AG04449 (cell line): ENCODE results near the gene CEP72.

ENCODE experiments used
- CTCF ChIA-PET: fragments of 350-600 bp; formaldehyde crosslinking; extraction: SDS; loops from one replicate; lab custom pipeline; 2021; ENCODE audit warnings: antibody characterized with exemption; lab: Yijun Ruan, JAX
- POLR2A ChIA-PET: fragments of 400-600, 350-600 bp; formaldehyde crosslinking; extraction: SDS; loops from one replicate; lab custom pipeline; 2020; ENCODE audit warnings: antibody characterized with exemption, inconsistent platforms; lab: Yijun Ruan, JAX
- DNase-seq: peaks from one replicate; pipeline ENCODE4 v3.0.0-alpha.2; 2010; ENCODE audit warnings: low read depth, low spot score
- H3K4me3 ChIP-seq: 2 replicates; pipeline ENCODE4 v1.5.1; 2011; ENCODE audit warnings: low read depth, mild to moderate bottlenecking, control low read depth, low read length
- CTCF ChIP-seq: IDR thresholded peaks from one replicate; pipeline ENCODE4 v1.5.1; 2011; ENCODE audit warnings: mild to moderate bottlenecking, moderate library complexity, low read length, control low read depth, inconsistent platforms; ENCODE audit not compliant: insufficient read depth; ENCODE audit errors: missing control alignments

The CEP72 gene

DNA sequence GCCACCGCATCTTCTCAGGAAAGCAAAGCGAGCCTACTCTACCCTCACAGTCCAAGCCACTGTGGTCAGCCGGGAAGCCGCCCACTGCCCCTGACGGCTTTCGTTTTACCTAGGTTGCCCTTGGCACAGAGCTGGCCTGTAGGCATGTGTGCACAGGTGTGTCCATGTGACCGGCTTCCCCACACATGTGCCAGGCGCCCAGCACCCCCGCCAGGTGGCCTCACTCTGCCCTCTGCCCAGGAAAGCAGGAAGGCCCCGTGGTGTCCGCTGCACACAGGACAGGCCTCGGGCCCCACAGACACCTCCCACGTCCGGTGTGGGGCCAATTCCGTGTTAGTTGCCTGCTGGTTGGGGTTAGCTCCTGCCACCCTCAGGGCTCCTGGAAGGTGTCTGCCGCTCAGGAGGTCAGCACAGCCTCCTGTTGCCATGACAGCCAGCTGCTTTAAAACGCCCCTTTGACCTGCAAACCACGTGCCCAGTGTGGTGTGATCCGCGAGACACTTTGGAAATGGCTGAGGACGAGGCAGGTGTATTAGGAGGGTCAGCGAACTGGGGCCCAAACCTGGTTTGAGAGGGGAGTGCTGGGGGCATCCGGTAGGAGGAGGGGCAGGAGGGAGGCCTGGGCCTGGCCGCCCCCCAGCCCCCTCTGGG lies 52.3 kb downstream of the CEP72 start:
- TF ChIP-seq CTCF: no peak
- ChIA-PET CTCF (no interaction called here), POLR2A (no interaction called here)
- H3K4me3 ChIP-seq: no peak overlapping the region
- DNase-seq: no peak

- CTCF ChIA-PET: no interaction called here
- DNase-seq: no peak
Measured at GRCh38 chr5:664994-665360, 52.8 kb downstream of the CEP72 start.

DNA sequence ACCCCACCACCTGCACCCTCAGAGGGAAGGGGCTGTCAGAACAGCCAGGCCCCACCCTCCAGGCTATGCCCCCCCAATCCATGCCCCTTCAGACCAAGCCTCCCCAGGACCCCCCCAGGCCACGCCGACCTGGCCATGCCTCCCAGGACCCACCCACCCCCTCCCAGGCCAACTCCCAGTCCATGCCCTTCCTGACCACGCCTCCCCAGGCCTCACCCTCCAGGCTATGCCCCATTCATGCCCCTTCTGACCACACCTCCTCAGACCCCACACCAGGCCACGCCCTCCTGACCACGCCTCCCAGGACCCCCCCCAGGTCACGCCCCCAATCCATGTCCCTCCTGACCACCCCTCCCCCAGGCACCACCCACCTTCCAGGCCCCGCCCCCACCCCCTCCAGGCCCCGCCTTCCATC lies 53.4 kb downstream of the CEP72 start:
- POLR2A ChIA-PET: no interaction called here
- TF ChIP-seq CTCF: no peak

More at GRCh38 chr5:664994-665360, 52.8 kb downstream of the CEP72 start:
- POLR2A ChIA-PET: no interaction called here
- TF ChIP-seq CTCF: no peak
- no peak overlapping the region for H3K4me3 ChIP-seq

GRCh38 chr5:665956-666711 lies 54.0 kb downstream of the CEP72 start:
- no peak for DNase-seq
- POLR2A ChIA-PET: interaction anchor here (0.7 kb wide), 1 partner anchor 26 kb away, joined by 3 read pairs; no protein-coding TSS in a partner anchor
- no peak overlapping the region for H3K4me3 ChIP-seq
- TF ChIP-seq CTCF: no peak
- CTCF ChIA-PET: interaction anchor here (0.7 to 1.4 kb wide), 2 partner anchors 236 to 237 kb away, joined by 5 read pairs; no protein-coding TSS in a partner anchor

More for the DNA sequence above, 53.4 kb downstream of the CEP72 start:
- H3K4me3 ChIP-seq: no peak overlapping the region
- DNase-seq: no peak
- CTCF ChIA-PET: no interaction called here

GRCh38 chr5:666816-667498 lies 54.8 kb downstream of the CEP72 start:
- no peak for TF ChIP-seq CTCF
- CTCF ChIA-PET: interaction anchor here (0.7 to 1.4 kb wide), 2 partner anchors 235 to 237 kb away, joined by 5 read pairs; no protein-coding TSS in a partner anchor
- no peak for DNase-seq
- no peak overlapping the region for H3K4me3 ChIP-seq
- POLR2A ChIA-PET: interaction anchor here (0.7 kb wide), 1 partner anchor 27 kb away, joined by 3 read pairs; no protein-coding TSS in a partner anchor
